Endothelial cell of umbilical vein (primary cell): ENCODE measurements around the gene ENOX2. TPM values are rescaled to one million over a fixed set of nuclear protein-coding genes. Genes with fewer than 3 reads are reported as not detected.

Experiments
- BruUV-seq: library from RNA; stranded (reverse); fragments of 400-500 nt; replicated peaks from 2 replicates; lab custom pipeline; 2021; lab: Mats Ljungman, UMichigan
- CTCF ChIA-PET: fragments of 300-600, 350-600 bp; sonication (Branson Sonifier 250); formaldehyde crosslinking; loops from one replicate; lab custom pipeline; 2021; ENCODE audit warnings: antibody characterized with exemption, inconsistent platforms; lab: Charles Lee
- POLR2A ChIA-PET: fragments of 300-600, 350-600 bp; sonication (Branson Sonifier 250); formaldehyde crosslinking; loops from one replicate; lab custom pipeline; 2021; ENCODE audit warnings: antibody characterized with exemption, inconsistent platforms; lab: Charles Lee
- DNase-seq: peaks from one replicate; pipeline ENCODE4 v3.0.0-alpha.2; 2011; ENCODE audit warnings: low read depth, low spot score
- FAIRE-seq: peaks from 2 replicates; lab custom pipeline; 2011; peaks lifted over from hg19 to GRCh38; lab: Jason Lieb, UNC
- H2AFZ ChIP-seq: 2 replicates; pipeline ENCODE4 v1.6.0; 2012; ENCODE audit warnings: low read depth, low read length, control low read depth, inconsistent platforms
- H3K27ac ChIP-seq: 2 replicates; pipeline ENCODE4 v1.5.1; 2011; ENCODE audit warnings: low read depth, mild to moderate bottlenecking, control low read depth, low read length, moderate library complexity; ENCODE audit not compliant: insufficient read depth
- H3K27me3 ChIP-seq, 2 experiments: 2 replicates each; pipeline versions ENCODE4 v1.6.0 to v1.6.1; 2011; ENCODE audit warnings: low read length in 2 of 2, mixed read lengths in 1 of 2; ENCODE audit not compliant: control insufficient read depth in 2 of 2, insufficient read depth in 2 of 2
- H3K36me3 ChIP-seq, 2 experiments: 2 replicates in 1 of 2; 3 replicates in 1 of 2; pipeline ENCODE4 v1.5.1; 2011; ENCODE audit warnings: low read length in 2 of 2, mild to moderate bottlenecking in 1 of 2, moderate library complexity in 1 of 2; ENCODE audit not compliant: control insufficient read depth in 2 of 2, insufficient read depth in 2 of 2; ENCODE audit errors: extremely low read depth in 1 of 2
- H3K4me1 ChIP-seq: 3 replicates; pipeline ENCODE4 v1.5.1; 2011; ENCODE audit warnings: mild to moderate bottlenecking, low read length; ENCODE audit not compliant: control insufficient read depth, insufficient read depth; ENCODE audit errors: extremely low read depth
- H3K4me2 ChIP-seq: 2 replicates; pipeline ENCODE4 v1.6.1; 2011; ENCODE audit warnings: low read length, control low read depth, mixed read lengths; ENCODE audit not compliant: insufficient read depth
- H3K4me3 ChIP-seq, 3 experiments: fragments of 200-600 bp in 1 of 3; sonication (generic), shearing (Covaris generic) in 1 of 3; replicated peaks in 1 of 3; 2 replicates each; pipeline ENCODE4 v1.5.1; 2011 to 2016; ENCODE audit warnings: control low read depth in 3 of 3, low read length in 3 of 3, mild to moderate bottlenecking in 2 of 3, inconsistent platforms in 1 of 3, low read depth in 1 of 3, moderate library complexity in 1 of 3; ENCODE audit not compliant: insufficient read depth in 1 of 3
- H3K79me2 ChIP-seq: 2 replicates; pipeline ENCODE4 v1.6.0; 2012; ENCODE audit warnings: low read length, inconsistent platforms; ENCODE audit not compliant: control insufficient read depth, insufficient read depth
- H3K9ac ChIP-seq: replicated peaks from 2 replicates; pipeline ENCODE3; 2011; ENCODE audit warnings: low read length, control low read depth; ENCODE audit not compliant: insufficient read depth; ENCODE audit errors: extremely low read depth
- H3K9me1 ChIP-seq: replicated peaks from 3 replicates; pipeline ENCODE4 v1.6.0; 2011; ENCODE audit warnings: mild to moderate bottlenecking, low read length; ENCODE audit not compliant: control insufficient read depth, insufficient read depth; ENCODE audit errors: extremely low read depth
- H3K9me3 ChIP-seq: replicated peaks from 2 replicates; pipeline ENCODE4 v1.5.1; 2012; ENCODE audit warnings: low read length, inconsistent platforms; ENCODE audit not compliant: control insufficient read depth, insufficient read depth
- H4K20me1 ChIP-seq: replicated peaks from 2 replicates; pipeline ENCODE3; 2011; ENCODE audit warnings: mild to moderate bottlenecking, low read length; ENCODE audit not compliant: control insufficient read depth, insufficient read depth; ENCODE audit errors: extremely low read depth
- CTCF ChIP-seq, 2 donors: IDR thresholded peaks; 1 replicate in 1 of 2; 2 replicates in 1 of 2; pipeline ENCODE4 v1.5.1; 2011; ENCODE audit warnings: low read length in 2 of 2, mild to moderate bottlenecking in 2 of 2, moderate library complexity in 2 of 2, control low read depth in 1 of 2, inconsistent platforms in 1 of 2, low read depth in 1 of 2; ENCODE audit not compliant: insufficient read depth in 1 of 2; ENCODE audit errors: extremely low read depth in 1 of 2
- EZH2 ChIP-seq: IDR thresholded peaks from 2 replicates; pipeline ENCODE4 v1.6.1; 2012; ENCODE audit warnings: borderline replicate concordance, low read depth, mild to moderate bottlenecking, moderate library complexity, low read length, inconsistent platforms; ENCODE audit not compliant: severe bottlenecking
- FOS ChIP-seq: IDR thresholded peaks from 2 replicates; pipeline ENCODE4 v1.6.1; 2011; ENCODE audit warnings: mild to moderate bottlenecking, low read length, moderate library complexity, borderline replicate concordance; ENCODE audit not compliant: insufficient read depth
- GATA2 ChIP-seq: IDR thresholded peaks from 2 replicates; pipeline ENCODE4 v1.7.0; 2011; ENCODE audit warnings: low read depth, mild to moderate bottlenecking, moderate library complexity, mixed read lengths, low read length; ENCODE audit not compliant: insufficient read length, insufficient read depth
- JUN ChIP-seq: IDR thresholded peaks from 2 replicates; pipeline ENCODE4 v1.6.1; 2011; ENCODE audit warnings: borderline replicate concordance, low read depth; ENCODE audit not compliant: insufficient read length, insufficient read depth
- MAX ChIP-seq: IDR thresholded peaks from 2 replicates; pipeline ENCODE4 v1.6.1; 2011; ENCODE audit not compliant: insufficient read depth, insufficient read length
- MYC ChIP-seq: IDR thresholded peaks from one replicate; pipeline ENCODE4 v1.6.1; 2011; ENCODE audit warnings: mild to moderate bottlenecking, low read depth, low read length
- POLR2A ChIP-seq: IDR thresholded peaks from 2 replicates; pipeline ENCODE4 v1.6.1; 2012; ENCODE audit warnings: low read depth, mild to moderate bottlenecking, control low read depth, low read length
- POLR2AphosphoS5 ChIP-seq: IDR thresholded peaks from 2 replicates; pipeline ENCODE4 v1.6.1; 2012; ENCODE audit warnings: low read depth, mild to moderate bottlenecking, control low read depth, low read length, moderate library complexity; ENCODE audit not compliant: insufficient read depth
- dilution Hi-C: fragments of 300-500 bp; cut with MboI; formaldehyde crosslinking; loops from one replicate; pipeline ENCODE4 v1.15.0; 2019; ENCODE audit warnings: low sequenced_read_pairs; ENCODE audit not compliant: extremely low pct_ligation_motif_present
- intact Hi-C: fragments of 100-400 bp; cut with micrococcal nuclease; formaldehyde crosslinking; loops from one replicate; pipeline ENCODE4 v1.10.0; 2022
- polyA plus RNA-seq, 4 experiments: library from polyadenylated mRNA; depleted of rRNA in 3 of 4; stranded (reverse) in 3 of 4; unstranded in 1 of 4; fragments of >200 nt; gene quantifications; 2 replicates each; pipeline versions ENCODE4 v1.2.1 to v1.2.3, GENCODE V29; 2011 to 2012; ENCODE audit warnings: missing spikeins in 1 of 4
- total RNA-seq: library from RNA; stranded (reverse); gene quantifications from 2 replicates; pipeline ENCODE4 v1.2.3, GENCODE V29; 2021

ENOX2 gene
- total and polyA plus RNA-seq, 2 donors (not counting 3 experiments of a cell fraction or from before 2014, with no cell fraction given) = 5.5 to 13.1 TPM

GRCh38 chrX:130715299-130715698, 187.7 kb downstream of the ENOX2 start:
- TF ChIP-seq FOS (no peak), MAX (no peak)
- FAIRE-seq = no peak

GRCh38 chrX:130714665-130715064, 188.3 kb downstream of the ENOX2 start:
- CTCF ChIA-PET = no interaction called here
- no peaks in the 10 kb centered on the region for H3K79me2 ChIP-seq
- dilution Hi-C loops = no loop called here
- H3K9me1 ChIP-seq = no peaks in the 10 kb centered on the region
- no peaks in the 10 kb centered on the region for H4K20me1 ChIP-seq
- no peaks in the 10 kb centered on the region for H3K27me3 ChIP-seq
- H3K9ac ChIP-seq = no peak overlapping the region
- H3K4me1 ChIP-seq = no peaks in the 10 kb centered on the region
- no peak for DNase-seq
- no peak overlapping the region for H3K27ac ChIP-seq
- TF ChIP-seq MAX (no peak), GATA2 (no peak), POLR2AphosphoS5 (no peak), FOS (no peak), JUN (no peak), CTCF (IDR thresholded peaks at IDR 0.05; ENCODE audit: extremely low read depth in 1 of 2, insufficient read depth in 1 of 2, low read depth in 1 of 2, low read length in 2 of 2) (no peak), EZH2 (no peak), MYC (no peak), POLR2A (no peak)
- POLR2A ChIA-PET = no interaction called here
- H3K4me3 ChIP-seq = no peak overlapping the region
- intact Hi-C loops = no loop called here
- BruUV-seq = no TSS peak
- H3K9me3 ChIP-seq = no peaks in the 10 kb centered on the region
- H3K4me2 ChIP-seq = no peak overlapping the region
- no peaks in the 10 kb centered on the region for H3K36me3 ChIP-seq
- H2AFZ ChIP-seq = no peak overlapping the region
- no peak for FAIRE-seq

More at GRCh38 chrX:130715299-130715698, 187.7 kb downstream of the ENOX2 start:
- Histone ChIP-seq H3K9me3 (no peaks in the 10 kb centered on the region), H3K4me1 (no peaks in the 10 kb centered on the region), H2AFZ (no peak overlapping the region), H3K4me2 (no peak overlapping the region), H3K36me3 (no peaks in the 10 kb centered on the region), H3K9me1 (no peaks in the 10 kb centered on the region), H3K9ac (no peak overlapping the region), H3K79me2 (no peaks in the 10 kb centered on the region), H3K27ac (no peak overlapping the region), H3K4me3 (no peak overlapping the region), H4K20me1 (no peaks in the 10 kb centered on the region), H3K27me3 (no peaks in the 10 kb centered on the region)
- CTCF ChIA-PET = no interaction called here
- intact Hi-C loops = no loop called here
- BruUV-seq = no TSS peak
- POLR2A ChIA-PET = no interaction called here
- DNase-seq = no peak
- dilution Hi-C loops = no loop called here
